Adrenal gland (tissue), 12 donors: Measurements from ENCODE around the gene CEPT1. TPM values are rescaled to one million over a fixed set of nuclear protein-coding genes. Genes with fewer than 3 reads are reported as not detected.

Experiments
- DNase-seq, 7 donors: peaks; one replicate each; pipeline ENCODE4 v3.0.0-alpha.2; 2019 to 2020
- H3K27ac ChIP-seq, 5 donors: fragments of 200-600 bp; sonication (generic) in 4 of 5; 1 replicate in 3 of 5; 2 replicates in 2 of 5; pipeline versions ENCODE4 v1.5.1 to v1.8.0; 2016 to 2020; ENCODE audit warnings: mild to moderate bottlenecking in 1 of 5
- H3K27me3 ChIP-seq: fragments of 200-600 bp; 2 replicates; pipeline ENCODE4 v1.8.0; 2021
- H3K36me3 ChIP-seq, 2 donors: fragments of 200-600 bp; replicated peaks in 1 of 2; 1 replicate in 1 of 2; 2 replicates in 1 of 2; pipeline versions ENCODE4 v1.5.1 to v1.8.0; 2018 to 2022
- H3K4me1 ChIP-seq, 2 donors: fragments of 200-600 bp; replicated peaks in 1 of 2; 1 replicate in 1 of 2; 2 replicates in 1 of 2; pipeline versions ENCODE4 v1.5.1 to v1.8.0; 2018 to 2021
- H3K4me3 ChIP-seq, 4 donors: fragments of 200-600 bp; sonication (generic) in 3 of 4; one replicate each; pipeline ENCODE4 v1.5.1; 2016 to 2018
- H3K9me3 ChIP-seq, 3 donors: fragments of 200-600 bp; sonication (generic) in 1 of 3; replicated peaks in 1 of 3; 1 replicate in 2 of 3; 2 replicates in 1 of 3; pipeline versions ENCODE4 v1.5.1 to v1.8.0; 2016 to 2021
- CTCF ChIP-seq, 6 experiments: fragments of 450-650 bp in 4 of 6; fragments of 200-600 bp in 2 of 6; sonication (generic) in 1 of 6; IDR thresholded peaks; 1 replicate in 5 of 6; 2 replicates in 1 of 6; pipeline versions ENCODE4 v1.5.1 to v1.8.0; 2016 to 2021; ENCODE audit warnings: antibody characterized with exemption in 6 of 6, mild to moderate bottlenecking in 2 of 6, moderate library complexity in 1 of 6
- POLR2A ChIP-seq, 2 donors: fragments of 450-650 bp; IDR thresholded peaks; one replicate each; pipeline ENCODE4 v1.6.1; 2017; ENCODE audit warnings: antibody characterized with exemption in 2 of 2, mild to moderate bottlenecking in 2 of 2, moderate library complexity in 1 of 2
- WGBS, 4 donors: extraction: QIAGEN DNeasy Blood & Tissue Kit in 2 of 4; methylation state at CpG; one replicate each; pipeline versions ENCODE4 v1.1.5 to v1.1.7; 2013 to 2017; 5-methylcytosine and 5-hydroxymethylcytosine counted together
- intact Hi-C, 2 donors: fragments of 100-400 bp; cut with DNase I; formaldehyde crosslinking; loops; one replicate each; pipeline versions ENCODE4 v1.14.1 to v1.15.0; 2022 to 2023
- polyA plus RNA-seq, 3 donors: library from polyadenylated mRNA; stranded (reverse); fragments of 200-250 nt in 2 of 3; fragments of 350-450 nt in 1 of 3; fragmentation: Illumina TruSeq in 1 of 3; extraction: RNeasy Lipid Tissue Mini Kit (QIAGEN cat#74804) in 1 of 3; gene quantifications; one replicate each; pipeline ENCODE4 v1.2.3, GENCODE V29; 2013 to 2014
- total RNA-seq, 9 donors: library from RNA; depleted of rRNA in 4 of 9; stranded (reverse); fragments of >200 nt in 4 of 9; fragments of 120-200 nt in 1 of 9; fragmentation: NEBNext Ultra II Directional in 1 of 9; extraction: Animal tissue kit (Norgen Biotek cat#: 25700) in 1 of 9; gene quantifications; one replicate each; pipeline versions ENCODE4 v1.1.0 to v1.2.4, GENCODE V29; 2013 to 2023
- donor health status: healthy with polysubstance abuse.
- donor health status: Bipolar disorder and iron deficiency.
- donor health status: DM: yes; HTN: yes; CAD: no.
- donor health status: DM: no; HTN: no; CAD: no.
- donor health status: DM: no; HTN: no; CAD: no.
- donor health status: DM: yes; HTN: yes; CAD: no.

Gene CEPT1
- total and polyA plus RNA-seq, 12 donors, result 17.0 to 55.8 (median 38.1) TPM

- intact Hi-C loops, result loop anchor here (5.0 kb wide), 2 partner anchors 174 to 179 kb away; no protein-coding TSS in a partner anchor
- no peak for TF ChIP-seq POLR2A (IDR thresholded peaks at IDR 0.05)
- TF ChIP-seq CTCF (IDR thresholded peaks at IDR 0.05), result no peak
- DNase-seq, result no peak
- Histone ChIP-seq H3K9me3 (no peaks in the 10 kb centered on the region), H3K4me1 (peaks cover 10 to 14% of the 10 kb centered on the region in 2 donors), H3K27ac (no peak overlapping the region), H3K4me3 (no peak overlapping the region), H3K27me3 (no peaks in the 10 kb centered on the region), H3K36me3 (no peaks in the 10 kb centered on the region)
- 75 to 81% (median 77%) methylated on average over 6 of the region's 6 CpGs for WGBS, 4 donors
Measured at GRCh38 chr1:111223126-111223685, 83.2 kb downstream of the CEPT1 start.

GRCh38 chr1:111225091-111225490 is 85.1 kb downstream of the CEPT1 start:
- Histone ChIP-seq H3K27me3 (no peaks in the 10 kb centered on the region), H3K36me3 (no peaks in the 10 kb centered on the region), H3K27ac (no peak overlapping the region), H3K4me3 (no peak overlapping the region), H3K9me3 (no peaks in the 10 kb centered on the region), H3K4me1 (peaks cover 10 to 19% of the 10 kb centered on the region in 2 donors)
- intact Hi-C loops, result no loop called here
- TF ChIP-seq POLR2A (IDR thresholded peaks at IDR 0.05) (no peak), CTCF (IDR thresholded peaks at IDR 0.05) (no peak)
- no peak for DNase-seq

GRCh38 chr1:111225717-111226400 is 85.8 kb downstream of the CEPT1 start:
- Histone ChIP-seq H3K4me3 (no peak overlapping the region), H3K27ac (no peak overlapping the region), H3K36me3 (no peaks in the 10 kb centered on the region), H3K9me3 (no peaks in the 10 kb centered on the region), H3K4me1 (peaks cover 10 to 19% of the 10 kb centered on the region in 2 donors), H3K27me3 (no peaks in the 10 kb centered on the region)
- intact Hi-C loops, result no loop called here
- 61 to 82% (median 66%) methylated on average over 6 of the region's 6 CpGs for WGBS, 4 donors
- TF ChIP-seq CTCF (IDR thresholded peaks at IDR 0.05) (no peak), POLR2A (IDR thresholded peaks at IDR 0.05) (no peak)
- no peak for DNase-seq

- no peaks in the 10 kb centered on the region for H3K9me3 ChIP-seq
- TF ChIP-seq CTCF (IDR thresholded peaks at IDR 0.05) (no peak), POLR2A (IDR thresholded peaks at IDR 0.05) (no peak)
- intact Hi-C loops, result no loop called here
- peak within 1 kb of the TSS in 1 of 5 donors; percentile 51 for H3K27ac ChIP-seq
- no peaks in the 10 kb centered on the region for H3K27me3 ChIP-seq
- H3K36me3 ChIP-seq, result no peaks in the 10 kb centered on the region
- WGBS, 4 donors, result 59 to 72% (median 62%) methylated on average over 3 of the region's 3 CpGs
- H3K4me1 ChIP-seq, result peaks cover 3 to 15% of the 10 kb centered on the region in 2 donors
- no peak within 1 kb of the TSS for H3K4me3 ChIP-seq
- no peak for DNase-seq
Measured at GRCh38 chr1:111227434-111227833, 87.4 kb downstream of the CEPT1 start, which contains the start of gene CHI3L2. Gene CHI3L2, plus strand, starts transcription at chr1:111227713. Its CDS starts 17 bp downstream, at chr1:111227730.
